GM21515 (cell line): Measurements from ENCODE around the gene SON.
A peak's percentile ranks its signal among the peaks of the same experiment; 100 is the strongest.
"Not testable (repeated sequence)": the region's sequence is repeated elsewhere in the genome, so short reads cannot be mapped to it uniquely, and the experiment has no call there.

Source experiments
- ATAC-seq: cut with Tn5 transposase; IDR thresholded peaks from one replicate; pipeline ENCODE4 v1.9.1; 2021; ENCODE audit not compliant: unreplicated experiment

The SON gene

GRCh38 chr21:33542640-33543504 lies at the start of gene SON:
Gene SON (plus strand): TSS chr21:33543038. CDS start chr21:33543093, 55 bp downstream.
- ATAC-seq, result peak; percentile 88

- ATAC-seq, result no peak
Observed at GRCh38 chr21:33493756-33494155, 49.1 kb upstream of the SON start.

- no peak for ATAC-seq
Observed at GRCh38 chr21:33495743-33496142, 47.1 kb upstream of the SON start.

- ATAC-seq, result no peak
Observed at GRCh38 chr21:33496345-33496744, 46.5 kb upstream of the SON start.

- ATAC-seq, result no peak
Observed at GRCh38 chr21:33505833-33506232, 37.0 kb upstream of the SON start.

GRCh38 chr21:33507003-33507402 lies 35.8 kb upstream of the SON start:
- ATAC-seq, result not testable (repeated sequence)

- ATAC-seq, result no peak
Observed at GRCh38 chr21:33510826-33511225, 32.0 kb upstream of the SON start.

- ATAC-seq, result no peak
Observed at GRCh38 chr21:33511639-33512038, 31.2 kb upstream of the SON start.

GRCh38 chr21:33512481-33512880 lies 30.4 kb upstream of the SON start:
- ATAC-seq, result no peak

GRCh38 chr21:33514229-33514628 lies 28.6 kb upstream of the SON start:
- no peak for ATAC-seq

GRCh38 chr21:33518899-33519298 lies 23.9 kb upstream of the SON start:
- ATAC-seq, result no peak

- no peak for ATAC-seq
Observed at GRCh38 chr21:33522297-33522952, 20.4 kb upstream of the SON start.

GRCh38 chr21:33522953-33523349 lies 19.9 kb upstream of the SON start:
- no peak for ATAC-seq

- no peak for ATAC-seq
Observed at GRCh38 chr21:33531007-33531406, 11.8 kb upstream of the SON start.

- ATAC-seq, result no peak
Observed at GRCh38 chr21:33537212-33537611, 5.6 kb upstream of the SON start.

- no peak for ATAC-seq
Observed at GRCh38 chr21:33539616-33540015, 3.2 kb upstream of the SON start.

GRCh38 chr21:33540711-33541104 lies 2.1 kb upstream of the SON start:
- no peak for ATAC-seq

- ATAC-seq, result no peak
Observed at GRCh38 chr21:33541105-33541711, 1.6 kb upstream of the SON start.

GRCh38 chr21:33541756-33542639 lies 840 bp upstream of the SON start, which contains the start of gene GART:
Gene GART (minus strand): TSS chr21:33542117. CDS start chr21:33539315, 2,802 bp downstream.
- ATAC-seq, result peak; percentile 52

GRCh38 chr21:33543505-33544129 lies 779 bp downstream of the SON start:
- ATAC-seq, result peak; percentile 15
